HG03457 (cell line): ENCODE data around the gene RAB3IL1.
"Not testable (repeated sequence)": the region's sequence is repeated elsewhere in the genome, so short reads cannot be mapped to it uniquely, and the experiment has no call there.

Source experiments
- ATAC-seq: cut with Tn5 transposase; IDR thresholded peaks from one replicate; pipeline ENCODE4 v1.9.1; 2021; ENCODE audit warnings: moderate number of reproducible peaks; ENCODE audit not compliant: unreplicated experiment

The RAB3IL1 gene

GRCh38 chr11:61887839-61888494 lies 29.4 kb downstream of the RAB3IL1 start:
- no peak for ATAC-seq

- ATAC-seq = no peak
These were observed 30.7 kb downstream of the RAB3IL1 start for GRCh38 chr11:61886643-61887042.

- no peak for ATAC-seq
These were observed 31.4 kb downstream of the RAB3IL1 start for GRCh38 chr11:61885784-61886580.

DNA sequence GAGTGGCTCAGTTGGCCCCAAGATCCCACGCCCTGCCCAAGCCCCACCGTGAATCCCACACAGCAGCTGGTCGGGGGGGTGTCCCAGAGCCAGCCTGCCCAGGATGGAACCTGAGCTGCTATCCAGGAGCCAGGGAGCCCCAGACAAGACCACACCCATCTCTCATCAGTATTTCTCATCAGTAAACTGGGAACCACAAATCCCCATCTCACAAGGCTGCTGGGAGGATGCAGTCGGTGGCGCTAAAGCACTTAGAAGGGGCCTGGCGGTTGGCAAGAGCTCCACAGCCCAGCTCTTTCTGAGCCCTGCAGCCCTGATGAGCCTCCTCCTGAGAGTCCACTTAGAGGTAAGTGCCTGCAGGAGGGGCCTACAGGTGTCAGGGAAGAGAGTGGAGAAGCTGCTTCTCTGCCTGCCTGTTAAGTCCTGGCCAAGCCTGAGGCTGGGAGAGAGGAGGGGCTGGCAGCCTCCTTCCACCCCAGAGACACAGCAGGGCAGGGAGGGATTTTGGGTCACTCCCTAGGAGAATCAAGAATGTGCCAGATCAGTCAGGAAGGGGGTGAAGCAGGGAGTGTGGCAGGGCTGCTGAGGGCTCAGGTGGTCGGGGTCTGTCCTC lies 32.1 kb downstream of the RAB3IL1 start:
- no peak for ATAC-seq

- ATAC-seq = no peak
These were observed 33.4 kb downstream of the RAB3IL1 start for GRCh38 chr11:61883947-61884346.

DNA sequence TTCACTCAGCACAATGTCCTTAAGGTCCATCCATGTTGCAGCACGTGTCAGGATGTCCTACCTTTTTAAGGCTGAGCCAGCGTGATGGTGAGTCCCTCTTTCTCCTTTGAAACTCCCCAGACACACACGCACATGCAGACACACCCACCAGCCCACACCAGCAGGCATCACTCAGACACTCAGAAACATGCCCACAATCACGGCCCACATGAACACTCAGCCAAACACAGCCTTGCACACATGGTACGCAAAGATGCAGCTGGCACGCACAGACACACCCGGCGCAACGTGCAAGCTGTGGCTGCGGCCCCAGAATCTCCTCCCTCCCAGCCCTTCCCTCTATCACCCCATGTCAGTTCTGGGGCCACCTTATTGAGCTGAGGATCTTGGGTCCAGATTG lies 34.0 kb downstream of the RAB3IL1 start:
- no peak for ATAC-seq

DNA sequence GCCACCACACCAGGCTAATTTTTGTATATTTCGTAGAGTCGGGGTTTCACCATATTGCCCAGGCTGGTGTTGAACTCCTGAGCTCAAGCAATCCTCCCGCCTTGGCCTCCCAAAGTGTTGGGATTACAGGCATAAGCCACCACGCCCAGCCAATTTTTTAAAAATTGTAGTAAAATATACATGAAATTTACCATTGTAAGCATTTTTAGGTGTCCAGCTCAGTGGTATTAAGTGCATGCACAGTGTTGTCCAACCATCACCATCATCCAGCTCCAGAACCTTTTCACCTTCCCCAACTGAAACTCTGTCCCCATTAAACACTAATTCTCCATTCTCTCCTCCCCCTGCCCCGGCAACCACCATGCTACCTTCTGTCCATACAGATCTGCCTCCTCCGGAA lies 34.5 kb downstream of the RAB3IL1 start:
- no peak for ATAC-seq

GRCh38 chr11:61882267-61882666 lies 35.1 kb downstream of the RAB3IL1 start:
- ATAC-seq = not testable (repeated sequence)

GRCh38 chr11:61881397-61881796 lies 36.0 kb downstream of the RAB3IL1 start:
- no peak for ATAC-seq

- ATAC-seq = no peak
These were observed 36.9 kb downstream of the RAB3IL1 start for GRCh38 chr11:61880454-61880853.

DNA sequence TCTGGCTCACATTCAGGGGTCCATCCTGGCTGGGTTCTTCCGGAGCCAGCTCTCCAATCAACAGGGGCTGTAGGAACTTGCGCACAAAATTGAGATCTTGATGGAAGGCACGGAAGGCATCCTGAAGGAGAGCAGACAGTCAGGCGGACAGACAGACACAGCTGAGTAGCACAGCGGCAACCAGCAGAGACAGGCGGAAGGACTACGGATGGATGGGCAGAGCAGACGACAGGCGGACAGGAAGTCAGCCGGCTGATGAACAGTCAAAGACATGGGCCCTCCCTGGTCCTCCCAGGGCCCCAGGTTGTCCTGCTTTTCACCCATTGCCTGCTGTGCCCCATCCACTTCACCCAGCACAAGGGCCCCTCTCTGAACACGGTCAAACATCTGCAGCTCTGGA lies 37.3 kb downstream of the RAB3IL1 start:
- ATAC-seq = no peak

DNA sequence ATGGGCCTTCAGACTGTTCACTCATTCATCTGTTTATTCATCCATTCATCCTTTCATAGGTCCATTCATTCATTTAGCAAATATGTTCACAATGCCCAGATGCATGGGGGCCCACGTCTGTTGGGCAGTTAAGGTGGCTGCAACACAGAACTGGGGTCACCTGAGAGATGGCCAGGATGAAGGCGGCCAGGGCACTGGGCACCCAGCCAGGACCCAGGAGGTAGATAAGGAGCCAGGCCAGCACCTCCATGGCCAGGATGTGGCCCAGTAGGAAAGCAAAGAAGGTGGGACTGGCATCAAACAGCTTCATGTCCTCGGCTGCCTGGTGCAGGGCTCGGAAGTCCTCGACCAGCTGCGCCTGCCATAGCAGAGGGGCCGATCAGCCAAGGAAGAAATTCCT lies 38.2 kb downstream of the RAB3IL1 start:
- ATAC-seq = no peak

- ATAC-seq = no peak
These were observed 41.7 kb downstream of the RAB3IL1 start for GRCh38 chr11:61875698-61876097.

DNA sequence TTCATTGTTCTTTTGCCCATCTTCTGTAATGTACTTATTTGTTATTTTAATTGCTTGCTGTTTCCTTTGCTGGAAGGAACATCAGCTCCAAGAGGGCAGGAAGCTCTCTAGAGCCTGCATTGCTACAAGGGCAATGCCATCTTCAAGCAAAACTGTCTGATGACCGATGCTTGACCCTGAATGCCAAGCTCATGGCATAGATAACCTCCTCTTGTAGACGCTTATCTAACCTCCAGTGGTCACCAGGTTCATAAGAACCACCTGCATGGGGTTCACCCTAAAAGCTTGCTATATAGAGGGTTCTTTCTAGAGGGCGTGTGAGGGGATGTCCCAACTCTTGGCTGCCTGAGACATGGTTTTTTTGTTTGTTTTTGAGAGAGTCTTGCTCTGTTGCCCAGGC lies 42.5 kb downstream of the RAB3IL1 start:
- no peak for ATAC-seq

- ATAC-seq = no peak
These were observed 43.0 kb downstream of the RAB3IL1 start for GRCh38 chr11:61874377-61874809.

GRCh38 chr11:61873588-61874376 lies 43.6 kb downstream of the RAB3IL1 start:
- no peak for ATAC-seq

- no peak for ATAC-seq
These were observed 44.3 kb downstream of the RAB3IL1 start for GRCh38 chr11:61872935-61873565.

- ATAC-seq = no peak
These were observed 46.2 kb downstream of the RAB3IL1 start for GRCh38 chr11:61871158-61871597.

- no peak for ATAC-seq
These were observed 46.8 kb downstream of the RAB3IL1 start for GRCh38 chr11:61870541-61871031.

- ATAC-seq = no peak
These were observed 47.5 kb downstream of the RAB3IL1 start for GRCh38 chr11:61869708-61870451.
